ENCODE measurements around the gene DBH.

Gene DBH

DNA sequence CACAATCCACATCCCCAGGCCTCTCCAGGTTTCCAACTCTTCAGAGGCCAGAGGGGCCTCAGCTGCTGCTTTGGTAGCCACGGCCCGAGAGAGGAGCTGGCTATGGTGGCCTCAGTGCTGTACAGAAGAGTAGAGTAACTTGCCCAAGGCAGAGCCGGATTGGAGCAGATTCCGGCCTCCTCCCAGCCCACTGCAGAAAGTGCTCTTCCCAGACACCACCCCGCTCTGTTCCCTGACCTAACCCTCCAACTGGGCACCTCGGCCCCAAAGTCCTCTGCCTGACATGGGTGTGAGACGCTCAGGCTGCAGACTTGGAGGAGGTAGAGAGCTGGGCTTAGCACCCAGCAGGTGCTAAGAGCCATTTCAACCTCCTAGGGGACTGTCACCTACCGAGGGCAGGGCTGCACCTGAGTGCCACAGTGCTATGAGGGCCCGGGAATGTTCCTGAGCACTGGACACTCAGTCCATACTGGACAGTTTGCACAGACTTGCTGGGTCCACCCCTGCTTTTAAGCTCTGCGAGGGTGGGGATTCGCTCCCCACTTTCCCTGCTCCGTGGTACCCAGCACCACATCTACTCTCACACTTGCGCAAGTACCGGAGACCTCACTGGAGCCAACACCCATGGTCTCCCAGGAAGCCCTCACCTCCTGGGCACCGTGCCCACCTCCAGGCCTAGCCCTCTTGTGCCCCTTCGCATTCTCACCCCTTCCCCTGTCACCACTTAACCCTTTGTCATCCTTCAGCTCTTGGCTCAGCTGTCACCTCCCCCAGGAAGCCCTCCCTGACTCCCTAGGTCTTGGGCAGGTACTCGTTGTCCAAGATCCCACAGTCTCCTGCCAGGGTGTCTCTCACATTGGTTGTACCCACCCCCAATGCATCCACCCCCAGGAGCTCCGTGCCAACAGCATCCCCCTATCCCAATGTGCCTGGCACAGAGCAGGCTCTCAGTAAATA is 49.8 kb downstream of the DBH start:
- no peak for FAIRE-seq

DNA sequence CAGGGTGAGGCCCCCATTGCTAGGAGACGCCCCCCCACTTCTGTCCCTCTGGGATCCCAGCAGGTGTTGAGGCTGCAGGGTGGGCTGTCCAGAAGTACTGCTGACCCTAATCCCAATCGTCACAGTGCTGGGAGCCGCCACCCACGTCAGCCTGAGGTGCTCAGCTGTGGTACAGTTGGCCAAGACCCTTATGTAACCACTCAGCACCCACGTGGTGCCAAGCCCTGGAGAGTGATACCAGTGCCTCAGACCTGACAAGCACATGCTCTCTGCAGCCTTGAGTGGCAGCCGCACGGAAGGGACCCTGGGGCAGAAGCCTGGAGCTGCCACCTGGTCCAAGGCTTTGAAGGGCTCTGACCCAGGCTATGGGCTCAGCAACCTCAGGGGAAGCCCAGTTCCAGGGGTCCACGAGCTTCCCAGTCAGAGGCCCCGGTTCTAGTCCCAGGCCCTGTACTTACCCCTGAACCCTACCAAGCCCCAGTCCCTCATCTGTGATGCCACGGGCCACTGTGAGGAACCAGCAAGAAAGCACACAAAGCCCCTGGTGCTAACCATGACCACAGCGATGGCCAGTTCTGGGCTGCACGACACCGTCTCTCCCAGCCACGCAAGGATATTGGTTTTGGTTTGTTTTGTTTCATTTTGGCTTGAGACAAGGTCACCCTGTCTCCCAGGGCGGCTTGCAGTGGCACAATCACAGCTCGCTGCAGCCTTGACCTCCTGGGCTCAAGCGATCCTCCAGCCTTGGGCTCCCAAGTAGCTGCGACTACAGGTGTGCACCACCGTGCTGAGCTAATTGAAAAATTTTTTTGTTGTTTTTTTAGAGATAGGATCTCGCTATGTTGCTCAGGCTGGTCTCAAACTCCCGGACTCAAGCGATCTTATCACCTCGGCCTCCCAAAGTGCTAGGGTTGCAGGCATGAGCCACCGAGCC is 50.7 kb downstream of the DBH start:
- FAIRE-seq = no peak

DNA sequence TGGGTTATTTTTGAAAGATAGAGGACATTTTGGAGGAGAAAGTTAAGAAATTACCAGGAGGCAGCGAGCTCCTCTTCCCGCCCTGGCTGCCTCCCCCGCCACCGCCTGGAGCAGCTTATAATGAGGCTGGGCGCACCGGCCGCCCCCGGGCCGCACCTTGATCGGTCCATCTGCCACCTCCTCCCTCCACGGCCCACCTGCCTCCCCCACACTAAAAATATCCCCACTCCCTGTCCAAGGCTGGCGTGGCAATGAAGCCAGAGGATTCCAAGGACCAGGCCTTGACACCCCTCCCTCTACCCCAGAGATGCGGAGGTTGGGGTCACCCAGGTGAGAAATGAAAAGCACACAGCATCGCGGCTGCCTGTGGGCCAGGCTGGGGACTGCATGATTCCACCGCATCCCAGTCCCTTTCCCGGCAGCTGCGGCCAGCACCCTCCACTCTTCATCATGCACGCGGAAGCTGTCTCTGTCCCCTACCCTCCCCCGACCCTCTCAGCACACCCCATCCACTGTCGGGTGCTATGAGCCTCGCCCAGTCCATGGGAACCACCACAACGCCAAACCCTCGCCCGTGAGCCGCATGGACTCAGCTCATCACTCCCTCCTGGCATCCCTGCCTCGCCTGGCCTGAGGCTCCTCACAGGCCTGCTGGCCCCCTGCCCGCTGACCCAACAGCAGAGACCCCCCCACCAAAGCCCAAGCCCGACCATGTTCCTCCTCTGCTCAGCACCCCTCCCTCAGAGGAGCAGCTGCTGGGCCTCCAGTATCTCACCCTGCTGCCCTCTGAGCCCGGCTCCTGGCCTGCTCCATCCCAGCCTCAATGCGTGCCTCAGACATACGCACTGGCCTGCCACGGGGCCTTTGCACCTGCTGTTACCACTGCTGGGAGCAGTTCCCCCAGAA is 51.9 kb downstream of the DBH start:
- no peak for FAIRE-seq

DNA sequence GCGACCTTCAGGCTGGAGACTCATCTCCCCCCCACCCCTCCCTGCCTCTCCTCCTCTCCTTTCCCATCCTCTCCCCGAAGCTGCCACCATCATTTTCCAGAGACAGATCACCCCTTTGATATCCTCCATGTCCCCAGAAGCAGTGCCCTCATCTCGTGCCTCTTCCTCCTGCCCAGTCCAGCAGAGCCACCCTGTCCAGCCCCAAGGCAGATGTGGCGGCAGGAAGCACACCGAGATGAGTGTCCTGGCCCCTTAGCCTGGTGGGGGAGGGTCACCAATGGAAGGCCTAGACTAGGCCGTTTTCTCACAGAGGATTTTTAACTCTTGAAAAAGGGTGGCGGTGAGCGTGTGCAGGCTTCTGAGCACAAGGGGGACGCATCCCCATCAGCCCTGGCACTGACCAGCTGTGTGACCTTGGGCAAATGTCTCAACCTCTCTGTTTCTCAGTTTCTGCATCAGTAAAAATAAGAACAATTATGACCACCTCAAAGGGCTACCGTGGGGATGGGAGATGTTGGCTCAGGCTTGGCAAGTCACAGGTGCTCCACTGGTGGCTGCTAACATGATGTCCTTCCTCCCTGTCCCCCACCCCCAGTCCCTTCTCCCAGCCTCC is 53.1 kb downstream of the DBH start:
- no peak for FAIRE-seq

DNA sequence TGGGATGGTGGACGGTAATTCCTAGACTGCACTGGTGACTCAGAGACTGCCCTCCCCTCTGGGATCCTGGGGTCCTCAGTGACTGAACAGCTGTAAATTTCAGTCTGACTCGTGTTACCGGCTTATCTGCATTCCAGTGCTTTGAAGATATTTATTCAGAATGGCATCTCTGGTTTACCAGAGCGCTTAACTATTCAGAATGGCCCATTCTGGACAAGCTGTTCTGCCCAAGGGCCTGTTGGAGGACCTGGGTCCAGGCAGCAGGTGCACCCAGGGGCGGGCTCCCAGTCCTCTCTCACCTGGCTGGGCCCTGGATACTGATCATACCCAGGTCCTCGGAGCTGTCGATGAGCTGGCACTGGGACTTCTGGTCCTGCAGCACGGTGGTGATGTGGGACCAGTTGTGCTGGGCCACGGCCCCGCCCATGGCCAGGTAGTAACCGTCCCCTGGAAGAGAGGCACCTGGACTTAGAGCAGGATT is 54.0 kb downstream of the DBH start:
- no peak for FAIRE-seq

DNA sequence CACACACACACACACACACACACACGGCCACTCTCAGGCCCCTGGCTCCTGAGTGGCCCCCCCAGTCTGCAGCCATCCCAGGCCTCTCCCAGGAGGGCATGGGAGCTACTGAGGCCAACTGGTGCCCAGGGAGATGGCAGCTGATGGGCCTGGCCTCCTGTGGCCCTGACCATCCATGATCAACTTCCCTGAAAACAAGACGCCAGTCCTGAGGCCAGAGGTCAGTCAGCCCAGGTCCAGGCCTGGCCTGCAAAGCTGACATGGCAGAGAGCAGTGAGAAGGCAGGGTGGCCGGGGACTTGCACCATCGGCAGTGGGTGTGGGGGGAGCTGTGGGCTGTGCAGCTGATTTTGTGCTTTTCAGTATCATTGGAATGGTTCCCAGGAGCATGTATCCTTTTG is 55.0 kb downstream of the DBH start:
- no peak for FAIRE-seq

DNA sequence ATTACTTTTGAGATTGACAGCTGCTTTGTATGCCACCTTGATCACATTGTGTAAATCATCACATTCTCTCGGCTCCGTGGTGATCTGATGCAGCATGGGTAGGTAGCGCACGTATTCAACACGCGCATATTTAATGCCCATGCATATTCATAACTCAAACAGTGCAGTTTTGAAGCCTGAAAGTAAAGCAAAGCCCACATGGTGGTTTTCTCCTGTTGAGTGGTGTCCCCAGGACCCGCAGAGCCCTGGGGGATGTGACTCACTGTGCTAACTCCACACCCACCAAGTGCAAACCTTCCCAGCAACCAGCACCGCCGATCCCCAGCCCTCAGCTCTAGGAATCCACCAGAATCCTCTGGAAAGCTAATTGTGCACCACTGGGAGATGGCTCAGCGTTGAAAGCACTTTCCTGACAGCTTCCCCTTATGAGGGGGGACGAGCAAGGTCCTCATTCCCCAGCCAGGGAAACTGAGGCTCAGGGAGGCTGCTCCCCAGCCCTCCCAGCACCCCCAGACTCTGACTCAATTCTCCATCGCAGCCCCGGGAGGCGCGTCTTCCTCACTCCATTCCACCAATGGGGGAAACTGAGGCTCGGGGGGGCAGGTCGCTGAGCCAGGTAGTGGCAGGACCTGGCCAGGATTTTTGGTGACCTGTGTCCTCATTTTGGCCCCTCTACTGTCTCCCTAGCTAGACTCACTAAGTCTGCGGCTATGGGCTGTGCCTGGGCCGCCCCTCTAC is 55.6 kb downstream of the DBH start:
- FAIRE-seq = no peak

DNA sequence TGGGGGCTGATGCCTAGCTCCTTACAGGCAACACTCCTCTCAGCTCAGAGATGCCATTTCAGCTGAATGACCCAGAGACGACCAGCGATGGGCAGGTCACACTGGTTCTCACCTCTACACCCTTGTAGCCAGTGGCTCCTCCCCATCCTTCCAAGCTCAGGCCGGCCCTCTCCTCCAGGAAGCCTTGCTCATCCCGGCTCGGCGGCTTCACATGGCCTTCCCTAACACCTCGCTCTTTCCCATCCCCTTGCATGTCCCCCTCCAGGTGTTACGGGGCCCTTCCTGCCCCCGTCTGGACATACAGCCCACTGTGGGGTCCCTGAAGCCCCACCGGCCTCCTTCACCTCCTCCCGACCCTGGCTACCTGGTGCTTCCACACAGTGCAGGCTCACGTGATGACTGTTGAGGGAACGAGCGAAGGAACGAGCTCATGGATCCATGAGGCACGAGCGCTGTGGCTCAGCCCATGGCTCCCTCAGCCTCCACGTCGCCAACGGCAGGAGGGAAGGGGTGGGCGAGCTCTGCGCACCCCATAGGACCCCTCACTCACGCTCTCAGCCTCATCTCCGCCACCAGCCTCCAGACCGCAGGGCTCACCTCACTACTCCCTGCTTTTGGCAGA is 56.3 kb downstream of the DBH start:
- FAIRE-seq = no peak

DNA sequence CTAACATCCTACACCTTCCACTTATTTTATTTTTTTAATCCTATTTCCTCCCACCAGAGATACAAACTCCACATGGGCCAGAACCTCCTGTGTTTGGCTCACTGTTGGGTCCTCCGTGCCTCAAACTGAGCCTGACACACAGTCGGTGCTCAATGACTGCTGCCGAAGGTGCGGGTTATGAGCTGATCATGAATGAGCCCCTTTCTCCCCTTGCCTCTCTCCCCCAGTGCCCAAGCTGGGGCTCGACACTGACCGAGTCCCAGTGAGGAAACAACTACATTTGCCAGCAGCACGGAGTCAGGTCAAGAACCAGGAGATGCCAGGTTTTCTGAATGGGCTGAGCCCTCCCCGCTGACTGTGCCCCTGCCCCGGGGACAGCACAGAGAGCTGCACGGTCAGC is 57.0 kb downstream of the DBH start:
- FAIRE-seq = no peak

DNA sequence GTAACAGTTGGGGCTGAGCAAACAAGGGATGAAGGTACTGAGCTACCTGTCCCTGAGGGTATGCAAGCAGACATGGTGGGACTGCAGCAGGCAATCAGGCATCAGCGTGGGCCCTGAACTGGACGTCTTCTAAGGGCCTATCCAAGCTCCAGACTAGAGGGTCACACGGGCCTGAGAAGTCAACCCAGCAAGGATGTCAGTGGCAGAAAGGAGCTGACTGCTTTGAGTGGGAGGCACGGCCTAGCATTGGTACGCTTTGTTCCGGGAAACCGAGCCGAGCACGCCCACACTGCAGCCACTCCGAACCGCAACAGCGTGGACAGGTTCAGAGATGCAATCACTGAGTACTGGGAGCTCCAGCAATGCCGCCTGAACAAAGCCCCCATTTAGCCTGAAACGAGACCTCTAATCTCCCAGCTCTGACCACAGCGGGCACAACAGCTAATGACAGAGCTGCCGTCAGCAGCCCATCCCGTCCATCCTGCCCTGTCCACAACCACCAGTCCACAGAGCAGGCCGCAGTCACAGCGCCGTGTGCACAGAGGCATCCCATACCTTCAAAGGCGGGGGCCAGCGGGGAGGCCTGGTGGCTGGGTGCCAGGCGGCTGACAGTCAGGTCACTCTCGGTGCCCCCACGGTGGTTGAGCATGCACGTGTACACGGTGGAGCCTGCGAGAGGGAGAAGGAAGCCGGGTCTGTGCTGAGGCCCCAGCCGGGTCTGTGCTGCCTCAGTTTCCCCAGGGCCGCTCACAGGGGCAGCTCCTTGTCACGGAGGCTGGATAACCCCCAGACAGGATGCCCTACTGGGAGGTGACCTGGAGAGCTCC is 57.8 kb downstream of the DBH start:
- no peak for FAIRE-seq

DNA sequence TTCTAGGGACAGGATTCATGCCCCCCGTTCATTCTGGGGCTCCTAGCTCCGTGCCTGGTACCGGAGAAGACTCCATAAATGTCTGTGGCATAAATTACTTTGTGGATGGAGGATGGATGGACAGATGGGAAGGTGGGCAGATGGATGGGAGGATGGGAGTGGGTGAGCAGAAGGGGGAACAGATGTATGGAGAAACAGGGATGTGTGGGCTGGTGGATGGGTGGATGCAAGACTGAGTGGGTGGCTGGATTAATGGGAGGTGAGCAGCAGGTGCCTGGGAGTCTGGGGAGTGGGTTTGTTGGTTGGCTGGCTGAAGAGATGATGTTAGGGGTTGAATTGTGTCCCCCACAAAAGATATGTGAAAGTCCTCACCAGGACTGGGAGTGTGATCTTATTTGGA is 58.5 kb downstream of the DBH start:
- no peak for FAIRE-seq

DNA sequence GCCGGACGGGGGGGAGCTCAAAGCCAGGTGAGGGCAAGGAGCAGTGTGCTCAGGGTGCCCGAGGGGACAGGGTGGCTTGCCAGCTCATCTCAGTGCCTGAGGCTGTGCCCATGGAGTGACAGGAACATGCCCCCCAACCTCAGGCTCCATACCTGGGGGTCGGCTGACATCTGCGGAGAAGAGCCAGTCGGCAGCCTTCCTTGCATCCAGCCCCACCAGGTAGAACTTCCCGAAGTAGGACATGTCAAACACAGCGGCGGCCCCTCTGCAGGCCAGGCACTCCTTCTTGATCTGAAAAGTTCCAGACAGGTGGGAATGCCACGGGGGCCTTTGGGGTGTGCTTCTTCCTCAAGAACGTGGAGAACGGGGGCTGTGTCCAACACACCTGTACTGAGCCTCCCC is 59.9 kb downstream of the DBH start:
- FAIRE-seq = no peak

DNA sequence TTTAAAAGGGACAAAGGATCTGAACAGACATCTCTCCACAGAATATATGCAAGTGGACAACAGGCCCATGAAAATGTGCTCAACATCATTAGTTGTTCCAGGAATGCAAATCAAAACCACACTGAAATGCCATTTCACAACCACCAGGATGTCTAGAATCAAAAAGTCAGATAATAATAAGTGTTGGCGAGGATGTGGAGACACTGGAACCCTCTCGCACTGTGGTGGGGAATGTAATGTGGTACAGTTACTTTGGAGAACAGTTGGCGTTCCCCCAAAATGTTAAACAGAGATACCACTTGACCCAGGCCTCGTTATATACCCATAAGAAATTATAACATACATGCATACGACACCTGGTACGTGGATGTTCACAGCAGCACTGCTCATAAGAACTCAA is 63.4 kb downstream of the DBH start:
- FAIRE-seq = no peak

DNA sequence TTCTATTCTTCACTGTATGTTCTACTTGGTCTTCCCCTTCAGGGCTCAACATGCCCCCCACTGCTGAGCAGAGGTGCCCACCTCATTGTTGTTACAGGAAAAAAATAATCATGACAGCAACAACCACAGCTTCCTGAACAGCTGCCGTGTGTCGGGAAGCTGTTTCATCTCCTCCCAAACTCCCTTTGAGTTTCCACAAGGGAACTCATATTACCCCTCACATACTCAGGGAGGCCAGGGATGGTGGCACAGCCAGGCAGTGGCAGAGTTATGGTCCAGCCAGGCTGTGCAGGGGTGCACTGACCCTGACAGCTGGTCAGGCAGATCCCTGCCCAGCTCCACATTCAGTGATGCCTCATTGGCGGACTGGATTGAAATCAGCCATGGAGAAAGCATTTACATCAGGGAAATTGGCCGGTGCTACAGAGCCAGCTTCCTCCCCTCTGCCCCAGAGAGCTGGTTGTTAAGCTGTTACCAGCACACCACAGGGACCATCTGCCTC is 64.7 kb downstream of the DBH start:
- no peak for FAIRE-seq

DNA sequence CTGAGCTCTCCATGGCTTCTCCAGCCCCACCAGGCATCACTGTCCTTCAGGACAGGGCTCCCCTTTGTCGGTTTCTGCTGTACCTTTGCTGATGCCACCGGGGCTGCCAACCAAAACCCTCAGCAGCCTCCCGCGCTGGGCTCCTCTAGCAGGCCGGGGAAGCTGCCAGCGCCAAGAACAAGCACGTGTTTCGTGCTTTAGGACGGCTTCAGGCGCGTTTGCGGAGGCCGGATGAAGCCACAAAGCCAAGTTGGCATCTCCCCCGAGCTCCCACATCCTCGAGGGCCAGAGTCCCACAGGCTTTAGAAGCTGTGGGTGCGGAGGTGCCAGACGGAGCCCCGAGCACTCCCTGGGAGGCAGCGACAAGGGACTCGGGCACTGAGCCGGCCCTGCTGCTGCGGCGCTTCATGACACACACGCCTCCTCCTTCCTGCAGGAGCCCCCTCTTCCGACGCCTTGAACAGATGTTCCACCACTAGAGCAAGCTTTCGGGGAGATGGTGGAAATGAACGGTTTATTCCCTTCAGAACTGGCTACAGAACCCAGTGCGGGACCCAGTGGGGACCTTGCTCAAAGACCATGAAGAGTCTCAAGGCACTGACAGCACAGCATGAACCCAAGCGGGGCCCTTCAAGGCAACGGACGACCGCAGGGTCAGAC is 65.3 kb downstream of the DBH start:
- FAIRE-seq = no peak

DNA sequence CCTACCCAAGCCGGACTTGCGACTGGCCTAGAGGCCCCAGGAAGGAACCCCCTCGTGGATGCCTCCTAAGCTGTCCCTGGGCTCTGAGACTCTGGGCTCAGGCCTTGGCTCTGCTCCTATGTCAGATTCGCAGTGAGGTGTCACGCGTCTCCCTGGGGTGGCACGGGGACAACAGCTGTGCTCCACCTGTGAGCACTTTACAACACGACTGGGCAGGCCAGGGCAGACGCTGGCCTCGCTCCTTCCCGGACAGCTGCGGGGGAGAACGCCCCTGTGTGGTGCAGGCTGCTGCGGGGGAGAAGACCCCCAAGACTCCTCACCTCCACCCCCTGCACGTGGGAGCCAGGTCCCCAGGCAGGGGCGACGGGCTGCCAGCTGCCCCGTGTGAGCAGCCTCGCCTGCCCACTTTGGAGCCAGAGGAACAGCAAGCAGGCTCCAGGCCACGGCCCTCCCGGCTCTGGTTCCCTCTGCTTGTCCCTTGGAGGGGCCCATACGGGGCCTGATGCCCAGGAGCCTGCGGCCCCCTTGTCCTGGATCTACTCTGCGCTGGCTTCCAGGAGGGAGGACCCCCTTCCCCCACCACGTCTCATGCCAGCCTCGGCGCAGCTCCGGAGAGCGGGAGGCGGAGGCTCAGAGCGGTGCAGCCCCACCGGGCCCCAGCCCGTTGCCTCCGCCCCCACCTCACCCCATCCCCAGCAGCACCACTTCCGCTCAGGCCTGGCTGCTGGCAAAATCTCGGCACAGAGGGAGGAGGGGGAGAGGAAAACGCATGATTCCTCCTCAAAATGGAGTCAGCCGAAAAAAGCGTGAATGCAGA is 66.0 kb downstream of the DBH start:
- no peak for FAIRE-seq

DNA sequence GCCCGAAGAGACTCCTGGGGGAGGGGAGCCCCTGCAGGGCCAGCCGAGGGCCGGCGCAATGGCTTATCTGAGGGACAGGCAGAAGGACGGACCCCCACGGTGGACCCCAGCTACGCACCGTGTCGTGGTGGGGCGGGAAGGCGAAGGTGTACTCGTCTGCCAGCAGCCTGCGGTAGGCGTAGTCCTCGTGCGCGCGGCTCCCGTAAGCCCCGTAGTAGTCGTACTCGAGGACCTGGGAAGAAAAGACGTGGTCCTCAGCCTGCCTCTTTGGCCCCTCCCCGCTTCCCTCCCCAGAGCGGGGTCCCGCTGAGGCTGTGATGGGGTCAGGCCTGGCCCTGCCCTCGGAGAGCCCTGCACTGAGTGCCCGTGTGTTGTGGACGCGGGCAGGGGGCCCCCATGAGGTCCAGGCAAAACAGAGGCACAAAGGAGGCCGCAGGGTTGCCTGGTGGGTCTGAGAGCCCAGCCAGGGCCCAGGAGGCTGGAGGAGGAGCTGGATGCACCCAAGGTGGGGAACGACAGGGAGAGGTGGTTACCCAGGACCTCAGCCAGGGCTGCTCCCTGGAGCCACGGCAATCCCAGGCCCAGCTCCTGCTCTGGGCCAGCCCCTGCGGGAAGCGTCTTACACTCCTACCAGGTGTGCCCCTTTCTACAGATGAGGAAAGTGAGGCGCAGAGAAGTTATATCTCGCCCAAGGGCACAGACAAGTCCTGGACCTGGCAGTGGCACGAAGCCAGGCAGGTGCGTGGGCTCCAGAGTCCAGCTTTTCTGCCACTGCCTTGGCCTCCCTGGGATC is 66.8 kb downstream of the DBH start:
- FAIRE-seq = no peak
